G401.6 (cell line): Measurements from ENCODE around the gene TOM1.

Experiments
- FAIRE-seq: peaks from 2 replicates; lab custom pipeline; 2012; peaks lifted over from hg19 to GRCh38; lab: Jason Lieb, UNC

The TOM1 gene

GRCh38 chr22:35299673-35300499, at the start of gene TOM1:
Gene TOM1 (plus strand): TSS chr22:35299894. CDS start chr22:35299929, 35 bp downstream.
- FAIRE-seq = peak; percentile 90

GRCh38 chr22:35250156-35250555, 49.5 kb upstream of the TOM1 start:
- no peak for FAIRE-seq

DNA sequence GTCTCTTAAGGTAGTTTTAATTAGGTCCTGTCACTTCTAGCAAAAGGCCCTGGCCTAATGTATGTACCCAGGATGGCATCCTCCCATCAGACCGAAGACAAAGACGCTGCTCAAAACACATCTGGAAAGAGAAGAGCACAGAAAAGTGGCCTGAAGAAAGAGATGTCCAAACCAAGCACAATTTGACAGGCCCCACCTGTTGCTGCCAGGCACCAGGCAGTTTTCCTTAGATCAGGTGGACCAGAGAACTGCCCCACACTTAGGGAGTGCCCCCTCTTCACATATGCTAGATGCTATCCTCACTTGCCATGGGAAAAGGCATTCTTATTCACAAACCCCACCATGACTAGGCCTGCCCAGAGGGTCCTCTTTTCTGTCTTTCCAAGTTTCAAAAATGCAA, 45.7 kb upstream of the TOM1 start:
- no peak for FAIRE-seq

GRCh38 chr22:35257002-35257320, 42.7 kb upstream of the TOM1 start:
- FAIRE-seq = no peak

DNA sequence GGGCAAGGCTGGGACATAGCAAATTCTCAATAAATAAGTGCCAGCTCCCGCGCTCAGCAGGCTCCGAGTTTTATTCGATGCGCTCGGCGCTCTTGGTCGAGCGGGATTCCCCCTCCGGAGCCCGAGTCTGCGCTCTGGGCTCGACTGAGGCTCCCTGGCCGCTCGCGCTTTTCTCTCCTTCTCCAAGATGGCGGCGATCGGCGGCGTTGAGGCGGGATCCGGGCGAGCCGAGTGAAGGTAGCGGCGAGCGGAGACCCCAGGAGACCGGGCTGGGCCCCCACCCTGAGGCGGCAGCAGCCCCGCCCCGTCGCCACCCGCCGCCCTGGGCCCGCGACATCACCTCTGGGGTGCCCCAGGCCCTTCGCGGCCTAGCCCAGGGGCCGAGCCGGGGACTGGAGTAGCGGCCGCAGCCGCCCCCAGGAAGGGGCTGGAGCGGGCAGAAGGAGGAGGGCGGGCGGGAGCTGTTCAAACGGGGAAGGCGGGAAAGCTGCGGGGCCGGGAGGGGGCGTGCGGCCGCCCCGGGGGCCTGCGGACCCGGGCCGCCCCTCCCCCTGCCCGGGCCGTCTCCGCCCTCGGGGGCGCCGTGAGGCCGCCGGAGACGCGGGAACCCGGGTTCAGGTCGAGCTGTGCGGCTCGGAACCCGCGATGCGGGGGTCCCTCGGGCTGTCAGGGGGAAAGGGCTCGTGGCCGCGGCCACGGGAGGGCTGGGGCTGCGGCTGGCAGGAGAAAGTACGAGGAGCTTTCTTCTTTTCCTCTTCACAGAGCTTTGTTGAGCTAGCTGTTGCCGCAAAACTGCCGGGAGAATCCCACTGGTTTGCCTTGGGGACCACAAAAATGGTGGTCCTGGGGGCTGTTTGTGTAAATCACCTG, 42.1 kb upstream of the TOM1 start, which contains the start of gene HMGXB4:
Gene HMGXB4, plus strand, starts transcription at position 173 of the 870 bp plus-strand sequence. CDS start 4,898 bp downstream, outside the sequence.
- FAIRE-seq = no peak

DNA sequence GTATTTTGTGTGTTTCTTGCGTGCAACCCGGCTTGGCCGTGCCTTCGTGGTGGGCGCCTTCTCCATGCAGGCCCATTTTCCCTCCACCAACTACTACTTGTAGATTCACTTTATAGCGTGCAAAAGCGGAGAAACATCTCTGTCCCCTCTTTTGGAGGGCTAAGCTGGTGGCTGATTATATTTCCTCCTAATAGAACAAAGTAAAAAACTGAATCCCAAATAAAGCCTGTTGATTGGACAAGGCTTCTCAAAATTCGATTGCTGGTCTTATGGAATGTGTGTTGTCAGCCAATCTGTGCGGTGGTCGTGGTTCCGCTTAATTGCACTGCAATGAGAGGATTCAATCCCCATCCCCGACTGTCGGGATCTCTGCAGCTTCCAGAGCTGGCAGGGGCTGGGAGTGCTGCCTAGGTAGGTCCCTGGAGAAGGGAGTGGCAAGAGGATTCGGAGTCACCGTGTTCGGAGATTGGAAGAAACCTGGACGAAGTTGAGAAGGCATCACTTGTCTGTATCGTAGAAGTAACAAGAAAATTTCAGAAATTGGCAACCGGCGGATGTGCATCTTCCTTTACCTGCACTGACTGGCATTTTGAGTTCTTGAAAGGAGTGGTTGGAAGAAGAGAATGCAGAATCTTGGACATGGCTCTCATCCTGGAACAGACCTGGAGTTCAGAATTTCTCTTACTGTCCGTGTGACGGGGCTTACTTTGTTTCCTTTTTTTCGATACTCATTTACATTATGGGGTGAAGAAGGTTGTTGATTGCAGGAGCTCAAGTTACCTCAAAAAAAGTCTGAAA, 41.3 kb upstream of the TOM1 start:
- no peak for FAIRE-seq

DNA sequence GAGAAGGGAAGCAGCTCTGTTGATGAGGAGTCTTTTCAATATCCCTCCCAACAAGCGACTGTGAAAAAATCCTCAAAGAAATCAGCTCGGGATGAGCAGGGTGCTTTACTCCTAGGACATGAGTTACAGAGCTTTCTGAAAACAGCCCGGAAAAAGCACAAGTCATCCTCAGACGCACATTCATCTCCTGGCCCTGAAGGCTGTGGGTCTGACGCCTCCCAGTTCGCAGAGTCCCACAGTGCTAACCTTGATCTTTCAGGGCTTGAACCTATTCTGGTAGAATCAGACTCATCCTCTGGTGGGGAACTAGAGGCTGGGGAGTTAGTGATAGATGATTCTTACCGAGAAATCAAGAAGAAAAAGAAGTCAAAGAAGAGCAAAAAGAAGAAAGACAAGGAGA, 34.7 kb upstream of the TOM1 start:
- FAIRE-seq = no peak

DNA sequence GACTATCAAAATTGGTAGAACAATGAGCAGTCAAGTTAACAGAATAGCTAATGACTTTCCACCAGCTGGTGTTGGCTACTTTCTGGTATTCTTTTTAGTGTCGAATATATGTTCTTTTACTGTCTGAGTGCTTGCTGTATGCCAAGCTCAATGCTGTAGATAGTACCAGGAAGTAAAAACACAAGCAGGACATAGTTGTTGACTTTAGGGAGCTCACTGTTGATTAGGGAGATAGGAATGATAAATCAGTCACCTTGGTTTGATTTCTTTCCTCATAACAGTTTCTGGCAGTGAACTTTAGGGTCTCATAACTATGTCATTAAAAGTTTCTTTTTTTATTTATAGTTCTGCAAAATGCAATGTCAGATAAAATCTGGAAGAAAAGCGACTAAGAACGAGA, 33.4 kb upstream of the TOM1 start:
- FAIRE-seq = no peak

DNA sequence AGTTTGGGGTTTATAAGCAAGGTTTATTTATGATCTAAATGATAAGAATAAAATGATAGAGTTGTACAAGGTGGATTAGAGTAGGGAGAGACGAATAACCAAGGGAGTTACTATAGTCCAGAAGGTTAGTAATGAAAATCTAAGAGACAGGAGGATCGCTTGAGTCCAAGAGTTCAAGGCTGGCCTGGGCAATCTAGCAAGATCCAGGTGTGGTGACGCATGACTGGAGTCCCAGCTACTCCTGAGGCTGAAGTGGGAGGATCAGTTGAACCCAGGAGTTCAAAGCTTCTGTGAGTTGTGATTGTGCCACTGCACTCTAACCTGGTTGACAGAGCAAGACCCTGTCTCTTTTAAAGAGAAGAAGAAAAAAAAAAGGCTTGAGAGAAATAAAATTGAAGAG, 30.1 kb upstream of the TOM1 start:
- FAIRE-seq = no peak

DNA sequence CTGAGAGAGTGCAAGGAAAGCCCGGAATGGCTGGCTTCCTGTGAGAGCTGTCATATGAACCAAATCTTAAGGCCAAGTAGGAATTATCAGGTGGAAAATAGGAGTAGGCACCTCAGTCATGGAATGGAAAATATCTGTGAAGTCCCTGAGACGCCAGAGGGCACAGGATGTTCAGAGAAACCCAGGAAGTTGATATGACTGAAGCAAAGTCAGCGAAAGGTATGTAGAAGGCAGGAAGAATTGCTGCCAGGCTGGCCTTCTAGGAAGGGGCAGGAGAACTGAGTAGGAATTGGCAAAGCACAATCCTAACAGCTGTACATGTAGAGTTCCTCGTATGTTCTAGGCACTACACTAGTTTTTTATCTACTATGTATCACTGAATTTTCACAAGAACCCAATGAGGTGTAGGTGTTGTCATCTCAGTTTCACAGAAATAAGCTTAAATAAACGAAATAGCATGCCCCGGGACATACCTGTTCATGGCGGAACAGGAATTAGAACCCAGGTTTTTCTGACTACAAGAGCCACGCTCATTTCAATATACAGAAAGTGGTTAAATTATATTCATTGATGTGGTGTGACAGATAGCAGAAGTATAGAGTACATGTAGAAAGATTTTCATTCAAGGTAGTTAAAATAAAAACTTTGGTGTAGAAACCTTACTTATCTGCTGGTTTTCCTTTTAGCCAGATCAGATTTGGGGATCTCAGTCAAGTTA, 25.4 kb upstream of the TOM1 start:
- FAIRE-seq = no peak

GRCh38 chr22:35275580-35275979, 24.1 kb upstream of the TOM1 start:
- FAIRE-seq = no peak

DNA sequence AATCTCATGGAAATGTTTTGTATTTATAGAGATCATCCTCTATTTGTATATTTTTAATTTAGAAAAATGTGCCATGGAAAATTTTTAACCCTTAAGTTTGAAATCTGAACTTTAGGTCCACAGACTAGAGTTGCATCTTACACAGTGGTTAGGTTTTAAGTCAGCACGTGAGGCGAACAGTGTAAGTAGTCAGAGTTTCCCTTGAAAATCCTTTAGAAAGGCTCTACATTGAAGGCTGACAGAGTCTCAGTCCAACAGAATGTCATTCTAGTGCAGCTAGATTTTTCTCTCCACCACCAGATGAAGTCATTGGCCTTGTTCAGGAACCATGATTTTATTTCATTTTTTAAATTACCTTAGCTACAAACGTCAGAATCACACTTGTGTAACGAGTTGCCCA, 23.7 kb upstream of the TOM1 start:
- FAIRE-seq = no peak

DNA sequence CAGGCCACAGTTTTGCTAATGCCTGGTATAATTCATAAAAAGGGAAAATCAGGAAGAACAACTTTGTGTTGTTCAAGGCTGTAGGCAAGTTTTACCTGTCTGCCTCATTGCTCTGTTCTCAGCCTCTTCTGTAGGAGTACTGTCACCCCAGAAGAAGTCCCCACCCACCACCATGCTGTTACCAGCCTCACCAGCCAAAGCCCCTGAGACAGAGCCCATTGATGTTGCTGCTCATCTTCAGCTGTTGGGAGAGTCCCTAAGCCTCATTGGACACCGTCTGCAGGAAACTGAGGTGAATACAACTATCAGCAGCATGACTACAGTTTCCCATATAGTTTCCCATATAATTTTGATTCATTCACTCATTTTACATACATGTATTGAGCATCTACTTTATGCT, 11.6 kb upstream of the TOM1 start:
- FAIRE-seq = no peak

- FAIRE-seq = no peak
Measured at GRCh38 chr22:35292786-35293185, 6.9 kb upstream of the TOM1 start.

- FAIRE-seq = no peak
Measured at GRCh38 chr22:35296051-35296450, 3.6 kb upstream of the TOM1 start.

GRCh38 chr22:35299217-35299672, 449 bp upstream of the TOM1 start:
- no peak for FAIRE-seq

DNA sequence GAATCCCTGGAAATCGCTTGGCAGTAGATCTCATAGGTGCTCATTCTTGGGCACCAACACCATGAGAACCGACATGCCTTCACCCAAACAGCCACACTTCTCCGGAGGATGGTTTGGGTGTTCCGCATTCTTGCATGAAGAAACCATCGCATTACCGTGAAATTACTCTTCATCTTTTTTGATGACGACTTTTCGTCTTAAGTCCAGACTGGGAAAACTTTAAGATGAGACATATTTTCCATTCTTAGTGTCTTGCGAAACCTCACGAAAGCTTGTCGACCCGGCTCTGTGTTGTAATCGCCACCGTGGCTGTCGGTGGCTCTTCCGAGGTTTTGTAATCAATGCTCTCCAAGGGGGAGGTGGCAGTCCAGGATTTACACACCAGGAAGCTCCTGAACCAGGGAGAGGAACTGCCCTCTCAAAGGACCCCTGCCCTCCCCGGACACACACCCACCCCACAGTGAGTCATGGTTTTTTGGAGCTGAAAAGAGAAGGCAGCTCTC, 1.7 kb downstream of the TOM1 start:
- no peak for FAIRE-seq

- FAIRE-seq = no peak
Measured at GRCh38 chr22:35303029-35303624, 3.4 kb downstream of the TOM1 start.

DNA sequence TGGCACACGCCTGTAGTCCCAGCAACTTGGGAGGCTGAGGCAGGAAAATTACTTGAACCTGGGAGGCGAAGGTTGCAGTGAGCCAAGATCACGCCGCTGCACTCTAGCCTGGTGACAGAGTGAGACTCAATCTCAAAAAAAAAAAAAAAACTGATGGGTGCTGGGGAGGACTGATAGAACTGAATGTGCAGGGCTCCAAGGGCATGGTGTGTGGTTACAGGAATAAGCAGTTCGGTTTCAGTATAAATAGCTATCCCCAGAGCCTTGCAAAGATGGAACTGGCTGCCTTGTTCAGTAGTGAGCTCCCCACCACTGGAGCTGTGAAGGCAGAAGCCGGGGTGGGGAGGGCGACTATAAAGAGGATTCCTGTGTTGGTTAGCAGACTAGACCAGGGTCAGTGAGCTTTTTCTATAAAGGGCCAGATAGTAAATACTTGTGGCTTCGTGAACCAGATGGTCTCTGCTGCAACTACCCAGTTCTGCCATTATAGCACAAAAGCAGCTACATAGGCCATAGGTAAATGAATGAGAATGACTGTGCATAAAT, 5.9 kb downstream of the TOM1 start:
- no peak for FAIRE-seq

DNA sequence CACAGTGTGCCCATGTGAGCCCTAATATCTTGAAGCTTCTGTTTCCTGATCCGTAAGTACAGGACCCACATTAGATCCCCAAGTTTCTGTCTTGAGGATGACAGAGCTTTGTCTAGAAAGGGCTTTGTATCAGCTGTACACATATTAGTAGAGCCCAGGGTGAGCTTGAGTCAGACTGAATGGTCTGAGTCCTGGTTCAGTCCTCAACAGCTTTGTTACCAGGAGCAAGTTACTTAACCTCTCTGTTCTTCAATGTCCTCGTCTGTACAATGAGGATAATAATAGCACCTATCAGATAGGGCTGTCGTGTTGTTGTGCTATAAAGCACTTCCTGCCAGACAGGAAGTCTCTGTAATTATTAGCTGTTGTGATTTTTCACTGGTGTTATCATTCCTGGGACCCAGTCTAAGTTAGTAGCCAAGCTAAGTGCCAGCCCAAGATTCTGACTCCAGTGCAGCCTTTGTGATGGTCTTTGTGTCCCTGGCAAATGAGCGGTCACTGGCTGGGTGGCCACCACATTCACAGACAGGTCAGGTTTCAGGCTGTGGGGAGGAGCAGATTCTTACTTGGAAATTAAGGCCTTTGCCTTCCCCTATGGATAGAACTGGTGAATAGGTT, 6.8 kb downstream of the TOM1 start:
- no peak for FAIRE-seq
